RWPE2 (cell line): Measurements from ENCODE around the gene ADD1.
"Not testable (repeated sequence)": the region's sequence is repeated elsewhere in the genome, so short reads cannot be mapped to it uniquely, and the experiment has no call there.

ENCODE experiments used
- ATAC-seq: fragments of 200-7000 bp; cut with Tn5 transposase; 3 replicates; pipeline ENCODE4 v1.9.1; 2021; ENCODE audit warnings: low read depth
- DNase-seq: peaks from one replicate; pipeline ENCODE4 v3.0.0-alpha.2; 2020; ENCODE audit warnings: low spot score
- H3K27ac ChIP-seq: fragments of 450-650 bp; 2 replicates; pipeline ENCODE4 v1.5.1; 2017; ENCODE audit warnings: mild to moderate bottlenecking; ENCODE audit not compliant: poor library complexity, severe bottlenecking
- H3K27me3 ChIP-seq: fragments of 250-450 bp; sonication (Bioruptor Pico); 2 replicates; pipeline ENCODE4 v1.5.1; 2021; ENCODE audit warnings: mild to moderate bottlenecking, moderate library complexity; ENCODE audit not compliant: insufficient read depth, poor library complexity, severe bottlenecking
- H3K36me3 ChIP-seq: fragments of 250-450 bp; sonication (Bioruptor Pico); 2 replicates; pipeline ENCODE4 v1.5.1; 2020; ENCODE audit warnings: low read depth, mild to moderate bottlenecking, moderate library complexity
- H3K4me1 ChIP-seq: fragments of 250-450 bp; sonication (Bioruptor Pico); 2 replicates; pipeline ENCODE4 v1.5.1; 2021; ENCODE audit warnings: mild to moderate bottlenecking, moderate library complexity; ENCODE audit not compliant: insufficient read depth, poor library complexity, severe bottlenecking
- H3K4me3 ChIP-seq: fragments of 250-450 bp; sonication (Bioruptor Pico); 2 replicates; pipeline ENCODE4 v1.5.1; 2021; ENCODE audit warnings: mild to moderate bottlenecking, moderate library complexity; ENCODE audit not compliant: severe bottlenecking
- H3K9me3 ChIP-seq: fragments of 250-450 bp; sonication (Bioruptor Pico); 2 replicates; pipeline ENCODE4 v1.5.1; 2021; ENCODE audit warnings: mild to moderate bottlenecking, moderate library complexity; ENCODE audit not compliant: severe bottlenecking
- CTCF ChIP-seq: fragments of 450-650 bp; IDR thresholded peaks from one replicate; pipeline ENCODE4 v1.5.1; 2017; ENCODE audit warnings: mild to moderate bottlenecking, moderate library complexity; ENCODE audit not compliant: poor library complexity, severe bottlenecking

ADD1 gene

GRCh38 chr4:2954358-2955185, 110.9 kb downstream of the ADD1 start:
- peaks cover 3% of the 10 kb centered on the region for H3K4me1 ChIP-seq
- peaks cover 87% of the 10 kb centered on the region for H3K36me3 ChIP-seq
- ATAC-seq: no peak
- no peak overlapping the region for H3K27ac ChIP-seq
- H3K4me3 ChIP-seq: no peak overlapping the region
- no peaks in the 10 kb centered on the region for H3K27me3 ChIP-seq
- DNase-seq: no peak
- no peak for TF ChIP-seq CTCF
- no peaks in the 10 kb centered on the region for H3K9me3 ChIP-seq

DNA sequence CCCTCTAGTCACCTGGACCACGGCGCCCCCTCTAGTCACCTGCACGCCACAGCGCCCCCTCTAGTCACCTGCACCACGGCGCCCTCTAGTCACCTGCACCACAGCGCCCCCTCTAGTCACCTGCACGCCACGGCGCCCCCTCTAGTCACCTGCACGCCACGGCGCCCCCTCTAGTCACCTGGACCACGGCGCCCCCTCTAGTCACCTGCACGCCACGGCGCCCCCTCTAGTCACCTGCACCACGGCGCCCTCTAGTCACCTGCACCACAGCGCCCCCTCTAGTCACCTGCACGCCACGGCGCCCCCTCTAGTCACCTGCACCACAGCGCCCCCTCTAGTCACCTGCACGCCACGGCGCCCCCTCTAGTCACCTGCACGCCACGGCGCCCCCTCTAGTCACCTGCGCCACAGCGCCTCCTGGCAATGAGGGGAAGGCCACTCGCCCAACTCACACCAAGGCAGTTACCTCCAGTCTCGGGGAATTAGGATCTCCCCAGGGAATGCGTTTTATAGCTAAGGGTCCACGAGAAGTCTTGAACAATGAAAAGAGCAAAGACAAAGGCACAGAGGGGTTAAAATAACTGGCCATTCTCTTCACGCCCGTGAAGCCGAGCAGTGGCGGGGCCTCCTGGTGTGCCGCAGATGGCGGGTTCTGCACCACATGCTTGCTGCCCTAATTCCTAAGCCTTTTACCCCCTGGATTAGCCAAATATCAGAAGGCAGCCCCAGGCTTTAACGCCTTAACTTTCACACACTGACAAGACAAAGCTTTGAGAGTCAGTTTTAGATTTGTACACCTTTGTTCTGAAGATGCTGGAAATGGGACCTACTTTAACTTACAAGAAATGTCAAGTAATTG, 111.8 kb downstream of the ADD1 start:
- ATAC-seq, H3K27ac ChIP-seq, H3K9me3 ChIP-seq, DNase-seq, H3K4me3 ChIP-seq, H3K27me3 ChIP-seq, H3K4me1 ChIP-seq: not testable (repeated sequence)
- H3K36me3 ChIP-seq: peaks cover 83% of the 10 kb centered on the region
- TF ChIP-seq CTCF: peak; percentile 3

- no peak for DNase-seq
- ATAC-seq: no peak
- no peak overlapping the region for H3K27ac ChIP-seq
- peaks cover 7% of the 10 kb centered on the region for H3K4me1 ChIP-seq
- H3K27me3 ChIP-seq: no peaks in the 10 kb centered on the region
- peaks cover 61% of the 10 kb centered on the region for H3K36me3 ChIP-seq
- no peak overlapping the region for H3K4me3 ChIP-seq
- H3K9me3 ChIP-seq: no peaks in the 10 kb centered on the region
- TF ChIP-seq CTCF: no peak
These were observed 114.8 kb downstream of the ADD1 start for GRCh38 chr4:2958446-2958845.

- H3K27ac ChIP-seq, H3K4me3 ChIP-seq, H3K27me3 ChIP-seq, ATAC-seq, H3K9me3 ChIP-seq, H3K4me1 ChIP-seq, DNase-seq: not testable (repeated sequence)
- peaks cover 49% of the 10 kb centered on the region for H3K36me3 ChIP-seq
These were observed 116.8 kb downstream of the ADD1 start for GRCh38 chr4:2960450-2960849.

DNA sequence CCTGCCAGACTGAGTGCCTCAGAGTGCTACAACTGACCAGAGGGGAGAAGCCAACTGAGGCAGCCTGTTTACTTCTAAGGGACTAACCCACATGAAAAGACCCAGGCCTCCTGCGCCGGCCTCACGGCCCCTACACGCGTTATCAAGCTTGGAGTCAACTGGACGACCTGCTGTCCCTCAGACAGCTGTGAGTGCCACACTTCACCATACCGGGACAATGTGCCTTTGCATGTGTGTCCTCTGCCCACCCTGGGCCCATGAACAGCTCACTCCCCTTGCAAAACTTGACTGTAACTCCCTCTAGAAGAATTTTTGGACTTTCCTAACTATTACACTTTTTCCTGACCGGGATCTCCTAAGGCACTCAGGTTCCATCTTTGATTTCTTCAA, 117.8 kb downstream of the ADD1 start:
- ATAC-seq (no peak), DNase-seq (no peak)
- no peak for TF ChIP-seq CTCF
- Histone ChIP-seq H3K9me3 (no peaks in the 10 kb centered on the region), H3K27me3 (no peaks in the 10 kb centered on the region), H3K27ac (peak overlapping the region; percentile 45), H3K36me3 (peaks cover 39% of the 10 kb centered on the region), H3K4me3 (peak overlapping the region; percentile 82), H3K4me1 (peaks cover 7% of the 10 kb centered on the region)
